Measurements from ENCODE around the gene TBX4. TPM values are rescaled to one million over a fixed set of nuclear protein-coding genes. Genes with fewer than 3 reads are reported as not detected.

TBX4 gene
- polyA plus RNA-seq, 2 of the 4 experiments (the other 2 are of a cell fraction), result 0.17 to 0.18 TPM

GRCh38 chr17:61460796-61461585 lies 8.8 kb downstream of the TBX4 start:
- POLR2A ChIA-PET, result no interaction called here
- CTCF ChIA-PET, result interaction anchor here (0.9 to 1.5 kb wide), 4 partner anchors 11 to 106 kb away, joined by 3 to 4 read pairs (median 4); no protein-coding TSS in a partner anchor
- no peaks in the 10 kb centered on the region for H3K4me1 ChIP-seq
- WGBS (ENCODE audit: missing lambda C conversion rate), result 53% methylated on average over 12 of the region's 12 CpGs
- ATAC-seq, result no peak
- DNase-seq (ENCODE audit: low read depth in 1 of 2, low spot score in 1 of 2), result no peak
- no peak for TF ChIP-seq BCL3 (IDR thresholded peaks at IDR 0.05)
- no peak for TF ChIP-seq MYC (IDR thresholded peaks at IDR 0.05; ENCODE audit: borderline replicate concordance, low read length)
- TF ChIP-seq MAZ (IDR thresholded peaks at IDR 0.05; ENCODE audit: borderline replicate concordance, low read depth, low read length), result no peak
- no peak for TF ChIP-seq HOXA7 (CRISPR knock-in tag; IDR thresholded peaks at IDR 0.05)
- no peak for TF ChIP-seq SMC3 (IDR thresholded peaks at IDR 0.05)
- no peak for TF ChIP-seq BHLHE40 (IDR thresholded peaks at IDR 0.05; ENCODE audit: low read depth, low read length)
- no peak for TF ChIP-seq ZFP36 (IDR thresholded peaks at IDR 0.05; ENCODE audit: borderline replicate concordance, partially characterized antibody)
- TF ChIP-seq TP53 (CRISPR knock-in tag; IDR thresholded peaks at IDR 0.05), result no peak
- TF ChIP-seq JUN (IDR thresholded peaks at IDR 0.05), result no peak
- H3K4me3 ChIP-seq, result no peak overlapping the region
- H3K27ac ChIP-seq, result 0 out of 6 replicates have a peak overlapping the region, but pooled peaks of 1 of the 2 experiments have one; percentile 3
- 0 out of 3 replicates have a peak, but pooled peaks cover 6% of the 10 kb centered on the region for H3K9me3 ChIP-seq
- FAIRE-seq, result no peak
- H3K4me2 ChIP-seq, result no peak overlapping the region

- no peak overlapping the region for H3K27ac ChIP-seq
- FAIRE-seq (no peak), DNase-seq (ENCODE audit: low read depth in 1 of 2, low spot score in 1 of 2) (no peak), ATAC-seq (no peak)
- ChIA-PET POLR2A (no interaction called here), CTCF (interaction anchor here (1.0 to 1.5 kb wide), 3 partner anchors 11 to 50 kb away, joined by 3 to 4 read pairs (median 3); no protein-coding TSS in a partner anchor)
- 0 out of 3 replicates have a peak, but pooled peaks cover 6% of the 10 kb centered on the region for H3K9me3 ChIP-seq
- no peaks in the 10 kb centered on the region for H3K4me1 ChIP-seq
- WGBS (ENCODE audit: missing lambda C conversion rate), result 77% methylated on average over 7 of the region's 7 CpGs
- TF ChIP-seq KDM5A (IDR thresholded peaks at IDR 0.05) (no peak), RFX5 (IDR thresholded peaks at IDR 0.05) (no peak), BHLHE40 (IDR thresholded peaks at IDR 0.05; ENCODE audit: low read depth, low read length) (no peak), CHD4 (IDR thresholded peaks at IDR 0.05; ENCODE audit: borderline replicate concordance) (no peak), RAD21 (conservative IDR thresholded peaks at IDR 0.05 in 1 of 2, IDR thresholded peaks at IDR 0.05 in 1 of 2) (no peak), ATOH8 (CRISPR knock-in tag; IDR thresholded peaks at IDR 0.05; ENCODE audit: low read depth) (no peak), POLR2AphosphoS2 (conservative IDR thresholded peaks at IDR 0.05; ENCODE audit: low read length) (no peak), NPAS2 (CRISPR knock-in tag; IDR thresholded peaks at IDR 0.05; ENCODE audit: borderline replicate concordance) (no peak), ZSCAN20 (CRISPR knock-in tag; IDR thresholded peaks at IDR 0.05) (no peak), RARB (CRISPR knock-in tag; IDR thresholded peaks at IDR 0.05) (no peak), PHF8 (IDR thresholded peaks at IDR 0.05; ENCODE audit: borderline replicate concordance, low read depth) (no peak), JUNB (IDR thresholded peaks at IDR 0.05) (no peak), MAX (IDR thresholded peaks at IDR 0.05) (no peak), SMC3 (IDR thresholded peaks at IDR 0.05) (no peak), FOXS1 (CRISPR knock-in tag; IDR thresholded peaks at IDR 0.05) (no peak), HOXB5 (CRISPR knock-in tag; IDR thresholded peaks at IDR 0.05) (no peak), ZNF302 (CRISPR knock-in tag; IDR thresholded peaks at IDR 0.05) (no peak), CEBPB (IDR thresholded peaks at IDR 0.05) (no peak)
- no peak overlapping the region for H3K4me2 ChIP-seq
- no peak overlapping the region for H3K4me3 ChIP-seq
Measured at GRCh38 chr17:61461586-61461966, 9.4 kb downstream of the TBX4 start.

All from A549 (cell line).